Dendritic cell treated with granulocyte-macrophage colony-stimulating factor and Interleukin-4, amounts not matched to agents 40 ng/mL and 50 ng/mL, for 4 days (primary cell): ENCODE results near the gene TARDBP.
"Not testable (repeated sequence)": the region's sequence is repeated elsewhere in the genome, so short reads cannot be mapped to it uniquely, and the experiment has no call there.

Source experiments
- H3K27ac Mint-ChIP-seq: one replicate; pipeline ENCODE4 v1.8.0; 2022; ENCODE audit warnings: mild to moderate bottlenecking, mixed read lengths
- H3K27me3 Mint-ChIP-seq: one replicate; pipeline ENCODE4 v1.8.0; 2022; ENCODE audit warnings: mild to moderate bottlenecking, mixed read lengths
- H3K36me3 Mint-ChIP-seq: one replicate; pipeline ENCODE4 v1.8.0; 2022; ENCODE audit warnings: low read depth, mixed read lengths
- H3K4me1 Mint-ChIP-seq: one replicate; pipeline ENCODE4 v1.8.0; 2022; ENCODE audit warnings: low read depth, mixed read lengths
- H3K4me3 Mint-ChIP-seq: one replicate; pipeline ENCODE4 v1.8.0; 2022; ENCODE audit warnings: mild to moderate bottlenecking, moderate library complexity, mixed read lengths
- H3K9me3 Mint-ChIP-seq: one replicate; pipeline ENCODE4 v1.8.0; 2022; ENCODE audit warnings: mixed read lengths
- intact Hi-C: fragments of 100-400 bp; cut with micrococcal nuclease; formaldehyde crosslinking; loops from one replicate; pipeline ENCODE4 v1.15.0; 2022

TARDBP gene

GRCh38 chr1:11042065-11042464 lies 29.6 kb downstream of the TARDBP start:
- Mint-ChIP-seq H3K27me3 (no peaks in the 10 kb centered on the region), H3K27ac (no peak overlapping the region), H3K36me3 (no peaks in the 10 kb centered on the region), H3K4me3 (no peak overlapping the region), H3K9me3 (no peaks in the 10 kb centered on the region), H3K4me1 (no peaks in the 10 kb centered on the region)
- intact Hi-C loops = no loop called here

GRCh38 chr1:11042995-11043874 lies 30.8 kb downstream of the TARDBP start:
- H3K4me3 Mint-ChIP-seq = no peak overlapping the region
- no peaks in the 10 kb centered on the region for H3K9me3 Mint-ChIP-seq
- H3K4me1 Mint-ChIP-seq = no peaks in the 10 kb centered on the region
- intact Hi-C loops = no loop called here
- H3K27me3 Mint-ChIP-seq = no peaks in the 10 kb centered on the region
- no peak overlapping the region for H3K27ac Mint-ChIP-seq
- H3K36me3 Mint-ChIP-seq = no peaks in the 10 kb centered on the region

- no peak overlapping the region for H3K27ac Mint-ChIP-seq
- no peaks in the 10 kb centered on the region for H3K27me3 Mint-ChIP-seq
- H3K4me3 Mint-ChIP-seq = no peak overlapping the region
- intact Hi-C loops = no loop called here
- no peaks in the 10 kb centered on the region for H3K36me3 Mint-ChIP-seq
- no peaks in the 10 kb centered on the region for H3K9me3 Mint-ChIP-seq
- H3K4me1 Mint-ChIP-seq = no peaks in the 10 kb centered on the region
Observed at GRCh38 chr1:11044086-11044848, 31.8 kb downstream of the TARDBP start.

GRCh38 chr1:11044849-11045427 lies 32.5 kb downstream of the TARDBP start:
- H3K9me3 Mint-ChIP-seq = no peaks in the 10 kb centered on the region
- no peak overlapping the region for H3K4me3 Mint-ChIP-seq
- H3K27ac Mint-ChIP-seq = no peak overlapping the region
- H3K27me3 Mint-ChIP-seq = no peaks in the 10 kb centered on the region
- no peaks in the 10 kb centered on the region for H3K4me1 Mint-ChIP-seq
- intact Hi-C loops = no loop called here
- H3K36me3 Mint-ChIP-seq = no peaks in the 10 kb centered on the region

- Mint-ChIP-seq H3K27me3 (no peaks in the 10 kb centered on the region), H3K4me1 (no peaks in the 10 kb centered on the region), H3K9me3 (no peaks in the 10 kb centered on the region), H3K4me3 (no peak overlapping the region), H3K36me3 (no peaks in the 10 kb centered on the region), H3K27ac (no peak overlapping the region)
- intact Hi-C loops = no loop called here
Observed at GRCh38 chr1:11045428-11046269, 33.2 kb downstream of the TARDBP start.

- no peaks in the 10 kb centered on the region for H3K27me3 Mint-ChIP-seq
- no peaks in the 10 kb centered on the region for H3K4me1 Mint-ChIP-seq
- no peaks in the 10 kb centered on the region for H3K9me3 Mint-ChIP-seq
- no peaks in the 10 kb centered on the region for H3K36me3 Mint-ChIP-seq
- no peak overlapping the region for H3K27ac Mint-ChIP-seq
- H3K4me3 Mint-ChIP-seq = no peak overlapping the region
- intact Hi-C loops = no loop called here
Observed at GRCh38 chr1:11046270-11046566, 33.8 kb downstream of the TARDBP start.

GRCh38 chr1:11046625-11047365 lies 34.3 kb downstream of the TARDBP start, which contains the start of gene MASP2:
Gene MASP2 (minus strand): TSS chr1:11047239. CDS start chr1:11047207, 32 bp downstream.
- Mint-ChIP-seq H3K27ac (no peak within 1 kb of the TSS), H3K36me3 (no peaks in the 10 kb centered on the region), H3K27me3 (no peaks in the 10 kb centered on the region), H3K4me1 (peaks cover 3% of the 10 kb centered on the region), H3K9me3 (no peaks in the 10 kb centered on the region), H3K4me3 (no peak within 1 kb of the TSS)
- intact Hi-C loops = no loop called here

- intact Hi-C loops, H3K27ac Mint-ChIP-seq, H3K4me1 Mint-ChIP-seq, H3K9me3 Mint-ChIP-seq, H3K4me3 Mint-ChIP-seq, H3K27me3 Mint-ChIP-seq: not testable (repeated sequence)
- peaks cover 24% of the 10 kb centered on the region for H3K36me3 Mint-ChIP-seq
Observed at GRCh38 chr1:11051121-11051520, 38.7 kb downstream of the TARDBP start.

- intact Hi-C loops = no loop called here
- Mint-ChIP-seq H3K27ac (no peak overlapping the region), H3K36me3 (peaks cover 33% of the 10 kb centered on the region), H3K27me3 (peaks cover 2% of the 10 kb centered on the region), H3K4me1 (peaks cover 7% of the 10 kb centered on the region), H3K4me3 (no peak overlapping the region), H3K9me3 (no peaks in the 10 kb centered on the region)
Observed at GRCh38 chr1:11051781-11052511, 39.5 kb downstream of the TARDBP start.

- H3K27me3 Mint-ChIP-seq = peaks cover 2% of the 10 kb centered on the region
Observed at GRCh38 chr1:11052839-11053757, 40.6 kb downstream of the TARDBP start.

GRCh38 chr1:11053758-11054137 lies 41.3 kb downstream of the TARDBP start:
- intact Hi-C loops = no loop called here
- Mint-ChIP-seq H3K36me3 (peaks cover 51% of the 10 kb centered on the region), H3K27ac (no peak overlapping the region)

More at GRCh38 chr1:11052839-11053757, 40.6 kb downstream of the TARDBP start:
- Mint-ChIP-seq H3K4me3 (no peak overlapping the region), H3K36me3 (peaks cover 44% of the 10 kb centered on the region), H3K4me1 (peaks cover 7% of the 10 kb centered on the region), H3K9me3 (no peaks in the 10 kb centered on the region), H3K27ac (no peak overlapping the region)
- intact Hi-C loops = no loop called here

GRCh38 chr1:11054181-11054580 lies 41.7 kb downstream of the TARDBP start:
- Mint-ChIP-seq H3K27me3 (peaks cover 2% of the 10 kb centered on the region), H3K4me3 (no peak overlapping the region), H3K27ac (no peak overlapping the region), H3K36me3 (peaks cover 55% of the 10 kb centered on the region), H3K9me3 (no peaks in the 10 kb centered on the region), H3K4me1 (peaks cover 15% of the 10 kb centered on the region)
- intact Hi-C loops = no loop called here

More at GRCh38 chr1:11053758-11054137, 41.3 kb downstream of the TARDBP start:
- Mint-ChIP-seq H3K4me3 (no peak overlapping the region), H3K9me3 (no peaks in the 10 kb centered on the region), H3K4me1 (peaks cover 11% of the 10 kb centered on the region), H3K27me3 (peaks cover 2% of the 10 kb centered on the region)
